Right atrium auricular region (tissue), 2 donors: Measurements from ENCODE around the gene DDX51. TPM values are rescaled to one million over a fixed set of nuclear protein-coding genes. Genes with fewer than 3 reads are reported as not detected.

Experiments
- DNase-seq: peaks from one replicate; pipeline ENCODE4 v3.0.0-alpha.2; 2019; ENCODE audit warnings: low spot score
- H3K27ac ChIP-seq, 2 donors: fragments of 200-600 bp; sonication (generic); 1 replicate in 1 of 2; 2 replicates in 1 of 2; pipeline ENCODE4 v1.5.1; 2016 to 2019
- H3K27me3 ChIP-seq, 2 donors: fragments of 200-600 bp; sonication (generic); one replicate each; pipeline versions ENCODE4 v1.5.1 to v1.6.0; 2017 to 2019
- H3K36me3 ChIP-seq: fragments of 200-600 bp; sonication (generic); one replicate; pipeline ENCODE4 v1.5.1; 2016
- H3K4me1 ChIP-seq, 2 donors: fragments of 200-600 bp; sonication (generic); one replicate each; pipeline versions ENCODE4 v1.5.1 to v1.6.0; 2017 to 2019
- H3K4me3 ChIP-seq, 2 donors: fragments of 200-600 bp; sonication (generic); 1 replicate in 1 of 2; 2 replicates in 1 of 2; pipeline ENCODE4 v1.5.1; 2017 to 2019; ENCODE audit warnings: mild to moderate bottlenecking in 1 of 2, moderate library complexity in 1 of 2
- H3K9me3 ChIP-seq, 2 donors: fragments of 200-600 bp; sonication (generic); one replicate each; pipeline ENCODE4 v1.5.1; 2019
- total RNA-seq, 2 donors: library from RNA; depleted of rRNA; stranded (reverse); fragments of >200 nt; gene quantifications; one replicate each; pipeline ENCODE4 v1.1.0, GENCODE V29; 2016
- TF ChIP-seq, protein P1 (sequence below), 2 donors: fragments of 200-600 bp; sonication (generic); IDR thresholded peaks; one replicate each; pipeline ENCODE4 v1.5.1; 2019; ENCODE audit warnings: antibody characterized with exemption in 2 of 2

DDX51 gene
- total RNA-seq, 2 donors from 2014 or later = 6.6 to 8.0 TPM

DNA sequence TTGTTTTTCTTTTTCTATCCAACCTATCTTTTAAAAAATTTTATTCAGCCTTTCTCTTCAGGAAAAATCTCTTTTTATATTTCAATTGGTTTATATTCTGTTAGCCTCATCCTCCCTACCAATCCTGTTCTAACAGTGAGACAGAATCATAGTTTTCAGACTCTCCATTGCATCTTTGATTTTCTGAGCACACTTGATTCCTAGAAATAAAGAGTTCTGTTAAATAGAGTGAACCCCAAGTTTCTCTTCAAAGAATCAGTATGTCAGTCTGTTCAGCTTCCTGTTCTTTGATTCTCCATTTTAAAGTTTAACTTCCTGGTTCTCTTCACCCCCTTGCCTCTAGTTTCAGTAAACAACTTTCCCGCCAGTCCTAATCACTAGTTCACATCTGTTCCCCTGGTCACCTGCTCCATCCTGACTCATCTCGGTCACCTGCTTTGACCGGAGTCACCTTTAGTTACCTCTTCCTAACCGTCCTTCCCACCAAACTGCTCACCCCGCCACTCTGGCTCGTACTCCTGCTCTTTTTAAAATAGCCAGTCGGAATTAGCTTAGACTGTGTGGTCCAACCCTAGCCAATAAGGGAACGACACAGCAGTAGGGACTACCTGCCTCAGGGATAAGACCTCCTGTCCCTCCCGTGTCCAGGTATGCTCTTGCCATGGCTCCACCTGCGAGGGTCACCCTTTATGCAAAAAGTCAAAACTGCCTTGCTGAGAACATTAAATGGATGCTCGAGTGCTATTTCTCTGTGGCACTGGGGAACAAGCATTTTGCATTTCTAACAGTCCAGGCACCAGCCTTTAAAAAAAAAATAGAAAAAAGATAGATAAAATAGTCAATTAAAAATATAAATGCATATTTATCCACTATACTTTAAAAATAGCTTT lies 48.4 kb downstream of the DDX51 start:
- DNase-seq = no peak
- Histone ChIP-seq H3K27ac (no peak overlapping the region), H3K4me1 (no peaks in the 10 kb centered on the region), H3K36me3 (peaks cover 22% of the 10 kb centered on the region), H3K4me3 (no peak overlapping the region), H3K9me3 (no peaks in the 10 kb centered on the region), H3K27me3 (no peaks in the 10 kb centered on the region)
- TF ChIP-seq, protein P1, sequence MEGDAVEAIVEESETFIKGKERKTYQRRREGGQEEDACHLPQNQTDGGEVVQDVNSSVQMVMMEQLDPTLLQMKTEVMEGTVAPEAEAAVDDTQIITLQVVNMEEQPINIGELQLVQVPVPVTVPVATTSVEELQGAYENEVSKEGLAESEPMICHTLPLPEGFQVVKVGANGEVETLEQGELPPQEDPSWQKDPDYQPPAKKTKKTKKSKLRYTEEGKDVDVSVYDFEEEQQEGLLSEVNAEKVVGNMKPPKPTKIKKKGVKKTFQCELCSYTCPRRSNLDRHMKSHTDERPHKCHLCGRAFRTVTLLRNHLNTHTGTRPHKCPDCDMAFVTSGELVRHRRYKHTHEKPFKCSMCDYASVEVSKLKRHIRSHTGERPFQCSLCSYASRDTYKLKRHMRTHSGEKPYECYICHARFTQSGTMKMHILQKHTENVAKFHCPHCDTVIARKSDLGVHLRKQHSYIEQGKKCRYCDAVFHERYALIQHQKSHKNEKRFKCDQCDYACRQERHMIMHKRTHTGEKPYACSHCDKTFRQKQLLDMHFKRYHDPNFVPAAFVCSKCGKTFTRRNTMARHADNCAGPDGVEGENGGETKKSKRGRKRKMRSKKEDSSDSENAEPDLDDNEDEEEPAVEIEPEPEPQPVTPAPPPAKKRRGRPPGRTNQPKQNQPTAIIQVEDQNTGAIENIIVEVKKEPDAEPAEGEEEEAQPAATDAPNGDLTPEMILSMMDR (IDR thresholded peaks at IDR 0.05) = no peak

DNA sequence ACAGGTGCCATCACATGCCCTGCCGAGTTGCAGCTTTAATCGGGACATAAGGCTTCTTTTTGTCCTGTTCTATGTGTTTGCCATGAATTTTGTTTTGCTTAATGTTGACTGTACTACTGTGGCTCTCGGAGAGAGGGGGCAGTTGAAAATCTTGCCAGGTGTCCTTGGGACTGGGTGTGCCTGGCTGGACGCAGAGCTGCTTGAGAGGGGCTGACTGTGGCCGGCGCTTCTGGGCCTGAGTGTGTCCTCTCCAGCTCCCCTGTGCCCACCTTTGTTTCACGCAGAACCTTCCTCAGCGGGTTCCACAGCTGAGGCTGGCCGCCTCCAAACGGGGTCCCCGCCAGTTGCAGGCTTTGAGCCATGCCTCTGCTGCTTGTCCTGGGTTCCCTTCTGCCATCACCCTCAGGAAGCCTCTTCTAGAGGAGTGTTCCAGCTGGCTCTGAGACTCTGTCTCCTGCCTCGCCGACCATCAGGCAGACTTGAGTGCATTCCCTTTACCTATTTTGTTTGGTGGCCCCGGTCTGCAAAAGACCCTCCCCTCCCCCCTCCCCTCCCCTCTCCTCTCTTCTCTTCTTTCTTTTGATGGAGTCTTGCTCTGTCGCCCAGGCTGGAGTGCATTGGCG lies 49.7 kb downstream of the DDX51 start:
- TF ChIP-seq, protein P1 (IDR thresholded peaks at IDR 0.05) = no peak
- Histone ChIP-seq H3K36me3 (peaks cover 14% of the 10 kb centered on the region), H3K27me3 (no peaks in the 10 kb centered on the region), H3K9me3 (no peaks in the 10 kb centered on the region), H3K27ac (no peak overlapping the region), H3K4me3 (no peak overlapping the region), H3K4me1 (no peaks in the 10 kb centered on the region)
- DNase-seq = no peak

DNA sequence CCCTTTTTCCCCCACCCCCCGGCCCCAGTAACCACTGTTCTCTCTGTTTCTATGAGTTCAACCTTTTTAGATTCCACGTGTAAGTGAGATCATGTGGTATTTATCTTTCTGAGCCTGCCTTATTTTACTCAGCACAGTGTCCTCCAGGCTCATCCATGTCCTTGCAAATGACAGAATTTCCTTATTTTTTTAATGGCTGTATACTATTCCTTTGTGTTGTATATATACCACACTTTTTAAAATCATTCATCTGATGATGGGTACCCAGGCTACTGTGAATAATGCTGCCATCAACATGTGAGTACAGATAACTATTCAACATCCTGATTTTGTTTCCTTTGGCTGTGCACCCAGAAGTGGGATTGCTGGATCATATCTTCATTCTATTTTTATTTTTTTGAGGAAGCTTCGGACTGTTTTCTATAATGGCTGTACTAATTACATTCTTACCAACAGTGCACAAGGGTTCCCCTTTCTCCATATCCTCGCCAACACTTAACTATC lies 54.7 kb downstream of the DDX51 start:
- no peaks in the 10 kb centered on the region for H3K9me3 ChIP-seq
- no peak for DNase-seq
- H3K36me3 ChIP-seq = peaks cover 14% of the 10 kb centered on the region
- TF ChIP-seq, protein P1 (IDR thresholded peaks at IDR 0.05) = no peak
- peaks cover 0 to 14% of the 10 kb centered on the region in 2 donors for H3K4me1 ChIP-seq
- H3K27me3 ChIP-seq = no peaks in the 10 kb centered on the region
- no peak overlapping the region for H3K4me3 ChIP-seq
- no peak overlapping the region for H3K27ac ChIP-seq

Other genes with a start within 250 kb of the DDX51 start
- gene ULK1, start 249.7 kb downstream of the DDX51 start, total RNA-seq = 10 to 100 TPM; 16.2 to 23.4 TPM
- 10 to 100 TPM in 1 of 2 donors, 1 to 10 TPM in 1; 5.0 to 10.3 TPM for gene PUS1, start 215.0 kb downstream of the DDX51 start, total RNA-seq
- gene EP400, start 194.4 kb downstream of the DDX51 start, total RNA-seq = 10 to 100 TPM; 10.5 to 15.5 TPM
- 1 to 10 TPM; 6.9 to 9.9 TPM for gene NOC4L, start 138 bp upstream of the DDX51 start, total RNA-seq
- gene GALNT9, start 185.3 kb upstream of the DDX51 start, total RNA-seq = 10 to 100 TPM in 1 of 2 donors, 1 to 10 TPM in 1; 4.0 to 10.8 TPM